ENCODE measurements around the gene DMRTA2.

Gene DMRTA2

DNA sequence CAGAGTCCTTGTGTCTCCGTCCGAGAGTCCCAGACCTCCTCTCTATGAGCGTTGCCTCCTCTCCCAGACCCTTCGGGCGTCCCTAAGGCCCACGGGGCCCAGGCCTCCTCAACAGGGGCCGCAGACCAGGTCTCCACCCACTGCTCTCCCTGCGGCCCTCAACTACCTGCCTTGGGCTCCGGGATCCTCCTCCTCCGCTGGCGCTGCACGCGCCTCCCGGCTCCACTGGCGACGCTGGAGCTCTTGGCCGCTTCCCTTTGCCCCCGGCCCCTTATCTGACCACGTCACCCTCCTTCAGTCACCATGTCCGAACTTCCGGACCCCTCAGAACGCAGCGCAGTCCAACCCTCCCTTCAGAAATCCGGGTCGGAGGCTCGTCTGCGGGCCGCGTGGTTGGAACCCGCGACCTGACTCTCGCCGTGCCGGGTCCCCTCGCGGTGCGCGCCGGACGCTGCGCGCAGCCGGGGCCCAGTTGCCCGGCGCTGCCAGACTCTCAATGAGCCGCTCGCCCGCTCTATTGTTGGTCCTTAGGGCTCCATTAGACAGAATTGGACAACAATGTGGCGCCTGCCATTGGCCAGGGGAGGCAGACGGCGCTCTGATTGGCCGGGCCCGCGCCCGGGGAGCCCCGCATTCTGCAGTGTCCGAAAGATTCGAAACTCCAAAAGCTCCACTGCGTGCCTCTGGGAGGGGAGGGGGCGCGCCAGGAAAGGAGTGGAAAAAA is at the start of gene DMRTA2:
Gene DMRTA2, minus strand, starts transcription at position 498 of the 724 bp plus-strand sequence. CDS start 1,907 bp downstream, outside the sequence.
- DNase-seq (ENCODE audit: low read depth, low spot score) = no peak

DNA sequence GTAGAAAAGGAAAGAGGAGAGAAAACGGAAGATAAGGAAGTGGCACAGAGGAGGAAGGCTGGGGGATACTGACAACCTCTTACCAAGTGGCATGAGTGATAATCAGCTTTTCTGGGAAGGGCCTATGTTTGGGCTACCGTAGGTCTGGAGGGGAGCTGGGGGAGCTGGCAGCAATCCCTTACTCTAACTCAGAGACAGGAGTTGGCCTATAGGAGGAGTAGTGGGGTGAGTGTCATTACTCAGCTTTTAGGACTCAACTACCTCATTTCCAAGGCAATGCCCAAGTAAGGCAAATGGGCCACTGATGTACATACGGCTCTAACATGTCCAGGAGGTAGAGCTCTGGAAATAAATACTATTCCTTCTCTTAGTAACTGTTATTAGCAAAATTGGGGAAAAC is 48.7 kb upstream of the DMRTA2 start:
- DNase-seq (ENCODE audit: low read depth, low spot score) = no peak

DNA sequence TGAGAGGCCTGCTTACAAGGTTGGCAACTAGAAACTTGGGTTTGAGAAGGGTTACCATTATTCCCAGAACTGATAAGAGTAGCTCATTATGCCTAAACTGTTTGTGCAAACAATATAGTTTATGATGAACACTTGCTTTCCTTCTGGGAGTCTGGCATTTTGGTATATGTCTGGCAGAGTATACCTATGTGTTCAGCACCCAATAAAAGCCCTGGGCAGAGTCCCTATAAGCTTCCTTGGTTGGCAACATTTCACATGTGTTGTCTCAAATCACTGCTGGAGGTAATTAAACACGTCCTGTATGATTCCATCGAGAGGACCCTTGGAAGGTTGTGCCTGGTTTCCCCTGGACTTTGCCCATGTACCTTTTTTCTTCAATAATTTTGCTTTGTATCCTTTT is 39.7 kb upstream of the DMRTA2 start:
- DNase-seq (ENCODE audit: low read depth, low spot score) = no peak

DNA sequence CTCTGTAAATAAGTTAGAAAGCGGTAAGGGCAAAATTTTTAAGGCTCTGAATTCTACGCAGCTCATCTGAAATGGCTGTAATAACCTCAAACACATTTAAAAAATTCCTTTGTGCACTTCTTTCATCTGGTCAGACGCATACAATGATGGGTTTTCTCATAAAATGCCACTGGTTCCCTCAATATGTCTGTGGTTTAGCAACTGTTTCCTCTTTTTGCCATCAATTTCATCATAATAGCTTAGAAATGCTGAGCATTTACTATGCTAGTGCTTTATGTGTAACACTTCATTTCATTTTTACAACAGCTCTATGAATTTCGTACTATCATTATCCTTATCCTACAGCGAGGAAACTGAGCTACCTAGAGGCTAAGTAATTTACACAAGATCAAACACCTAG is 35.3 kb upstream of the DMRTA2 start:
- no peak for DNase-seq (ENCODE audit: low read depth, low spot score)

DNA sequence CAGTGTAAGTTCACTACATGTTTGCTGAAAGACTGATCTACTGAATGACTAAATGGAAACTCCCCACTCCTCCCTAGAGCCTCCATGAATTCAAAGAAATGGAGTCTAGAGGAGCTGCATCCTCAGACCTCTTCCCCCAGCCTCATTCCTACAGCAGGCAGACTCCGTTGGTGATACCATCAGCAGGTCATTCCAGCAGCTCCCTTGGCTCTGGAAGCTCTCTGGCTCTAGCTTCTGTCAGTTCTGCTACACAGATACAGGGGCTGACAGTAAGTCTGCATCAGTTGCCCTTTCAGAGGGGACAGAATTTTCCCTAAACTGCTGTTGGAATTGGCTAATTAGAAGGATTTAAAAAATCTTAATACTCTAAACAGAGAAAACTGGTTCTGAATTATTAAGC is 31.7 kb upstream of the DMRTA2 start:
- no peak for DNase-seq (ENCODE audit: low read depth, low spot score)

DNA sequence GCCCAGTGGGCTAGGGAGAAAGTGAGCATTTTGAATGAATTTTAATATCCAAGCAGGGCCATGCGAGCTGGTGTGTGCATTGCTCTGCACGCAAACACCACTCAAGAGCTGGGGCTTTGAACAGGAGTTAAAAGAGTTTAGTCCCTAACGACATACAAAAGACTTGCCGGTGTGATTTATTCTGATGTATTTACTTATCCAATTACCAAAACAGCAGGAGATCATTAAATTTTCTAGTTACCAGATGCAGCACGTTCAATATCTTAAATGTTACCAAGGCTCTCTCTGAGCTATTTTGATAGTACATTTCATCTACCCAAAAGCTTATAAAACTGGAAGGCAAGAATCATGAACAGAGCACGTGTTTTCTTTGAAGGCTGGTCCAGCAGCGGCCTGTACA is 30.0 kb upstream of the DMRTA2 start:
- no peak for DNase-seq (ENCODE audit: low read depth, low spot score)

DNA sequence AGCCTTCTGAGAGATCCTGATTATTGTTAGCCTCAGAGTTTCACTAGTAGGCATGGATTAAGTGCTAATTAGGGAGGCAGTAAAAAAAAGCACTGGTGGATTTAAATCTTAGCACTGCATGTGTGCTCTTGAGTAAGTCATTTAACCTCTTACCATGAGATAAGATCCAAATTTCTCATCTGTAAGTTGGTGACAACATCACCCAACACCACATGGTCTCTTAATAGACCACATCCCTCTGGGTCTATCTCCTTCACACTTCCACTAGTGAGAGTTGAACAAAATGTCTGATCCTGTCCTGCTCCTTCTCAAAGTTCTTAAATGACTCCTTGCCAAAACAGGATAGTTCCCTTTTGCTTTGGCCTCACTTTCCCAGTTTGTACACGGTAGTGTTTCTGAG is 29.5 kb upstream of the DMRTA2 start:
- no peak for DNase-seq (ENCODE audit: low read depth, low spot score)

DNA sequence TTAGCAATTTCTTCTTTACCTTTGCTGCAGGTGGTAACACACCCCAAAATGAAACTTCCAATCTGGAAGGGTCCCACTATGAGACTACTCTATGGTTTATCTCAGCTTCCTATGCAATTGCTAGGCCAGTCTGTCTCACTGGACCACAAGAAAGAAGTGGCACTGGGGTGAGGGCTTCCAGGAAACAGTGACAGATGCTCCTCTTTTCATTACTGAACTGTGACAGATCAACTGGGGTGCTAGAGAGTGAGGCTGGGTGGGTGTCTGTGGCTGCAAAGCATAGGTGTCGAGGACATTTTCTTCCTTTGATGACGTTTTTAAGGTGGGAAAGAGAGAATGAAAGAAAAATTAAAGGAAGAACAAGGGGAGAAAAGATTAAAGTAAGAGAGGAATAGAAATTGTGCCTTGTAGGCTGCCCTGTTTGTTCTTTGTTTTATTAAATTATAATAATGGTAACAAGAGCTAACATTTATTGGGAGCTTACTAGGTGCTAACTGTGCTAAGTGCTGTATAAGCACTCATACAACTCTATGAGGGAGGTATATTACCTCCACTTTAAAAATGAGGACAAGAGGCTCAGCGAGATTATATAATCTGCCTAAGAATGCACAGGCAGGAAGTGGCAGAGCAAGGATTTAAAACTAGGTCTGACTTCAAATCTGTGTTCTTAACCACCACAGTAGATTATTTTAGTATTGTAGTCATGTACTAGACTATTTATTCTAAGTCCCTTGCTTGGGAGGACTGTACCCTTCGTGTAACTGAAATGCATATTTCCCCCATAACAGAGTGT is 27.8 kb upstream of the DMRTA2 start:
- no peak for DNase-seq (ENCODE audit: low read depth, low spot score)

DNA sequence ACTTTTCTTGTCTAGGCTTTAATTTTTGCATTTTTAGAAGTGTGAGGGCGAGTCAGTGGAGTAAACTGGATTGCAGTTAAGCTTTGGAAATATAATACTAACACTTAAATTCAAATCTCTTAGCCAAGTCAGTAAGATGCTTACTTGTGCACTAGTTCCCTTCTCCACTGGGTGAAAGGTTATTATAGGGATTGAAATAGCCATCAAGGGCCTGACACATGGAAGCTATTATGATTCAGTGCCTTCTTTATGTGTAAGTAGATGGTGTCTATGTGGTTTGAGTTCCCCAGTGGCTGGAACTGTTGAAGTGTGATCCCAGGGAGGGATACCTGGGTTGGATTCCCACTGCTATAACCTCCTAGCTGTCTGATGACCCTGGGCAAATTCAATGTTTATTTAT is 24.7 kb upstream of the DMRTA2 start:
- no peak for DNase-seq (ENCODE audit: low read depth, low spot score)

DNA sequence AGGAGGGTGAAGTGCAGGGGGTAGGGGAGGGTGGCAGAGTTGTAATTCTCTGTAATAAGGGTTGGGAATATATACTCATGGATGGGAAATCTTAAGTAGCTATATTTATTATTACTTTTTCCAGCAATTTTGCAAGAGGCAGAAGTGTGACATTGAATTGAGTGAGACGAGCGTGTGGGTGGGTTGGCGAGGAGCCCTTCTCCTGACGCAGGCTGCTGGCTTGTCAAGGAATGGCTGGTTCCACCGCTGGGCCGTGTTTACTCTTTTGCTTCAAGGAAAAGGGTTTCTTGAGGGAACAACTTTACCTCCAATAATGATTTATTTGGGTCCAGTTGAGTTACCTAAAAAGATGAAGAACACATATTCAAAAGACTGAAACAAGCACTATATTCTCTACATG is 17.9 kb upstream of the DMRTA2 start:
- no peak for DNase-seq (ENCODE audit: low read depth, low spot score)

DNA sequence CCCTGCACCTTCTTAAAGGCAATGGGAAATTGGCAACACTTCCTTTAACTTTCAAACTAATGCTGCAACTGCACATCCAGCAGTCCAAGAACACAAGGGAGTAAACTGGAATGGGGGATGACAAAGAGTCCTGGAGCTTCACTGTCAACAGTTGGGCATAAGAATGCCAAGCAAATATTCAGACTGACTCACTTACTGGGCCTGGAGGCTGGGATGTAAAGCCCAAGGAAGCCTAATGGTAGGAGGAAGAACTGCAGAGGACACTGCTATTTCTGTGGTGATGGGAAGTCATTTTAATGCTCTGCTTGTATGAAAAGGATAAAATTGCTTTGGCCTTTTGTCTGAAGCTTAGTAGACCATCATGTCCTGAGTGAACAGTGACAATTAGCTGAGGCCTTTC is 15.7 kb upstream of the DMRTA2 start:
- no peak for DNase-seq (ENCODE audit: low read depth, low spot score)

DNA sequence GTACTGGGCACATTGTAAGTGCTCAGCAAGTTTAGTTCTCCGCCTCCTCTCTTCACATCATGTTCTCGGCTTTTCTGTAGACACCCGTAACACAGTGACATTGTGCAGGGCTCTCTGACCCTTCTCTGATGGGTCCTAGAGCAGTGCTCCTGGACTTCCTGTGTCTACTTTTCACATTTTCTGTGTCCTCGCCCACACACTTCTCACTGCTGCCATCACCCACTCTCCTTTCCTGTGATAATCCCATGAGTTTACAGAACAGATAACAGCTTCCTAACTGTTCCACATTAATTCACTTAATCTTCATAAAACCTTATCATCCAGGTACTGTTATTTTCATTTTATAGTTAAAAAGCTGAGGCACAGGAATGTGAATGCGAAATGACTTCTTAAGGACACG is 13.2 kb upstream of the DMRTA2 start:
- DNase-seq (ENCODE audit: low read depth, low spot score) = no peak

DNA sequence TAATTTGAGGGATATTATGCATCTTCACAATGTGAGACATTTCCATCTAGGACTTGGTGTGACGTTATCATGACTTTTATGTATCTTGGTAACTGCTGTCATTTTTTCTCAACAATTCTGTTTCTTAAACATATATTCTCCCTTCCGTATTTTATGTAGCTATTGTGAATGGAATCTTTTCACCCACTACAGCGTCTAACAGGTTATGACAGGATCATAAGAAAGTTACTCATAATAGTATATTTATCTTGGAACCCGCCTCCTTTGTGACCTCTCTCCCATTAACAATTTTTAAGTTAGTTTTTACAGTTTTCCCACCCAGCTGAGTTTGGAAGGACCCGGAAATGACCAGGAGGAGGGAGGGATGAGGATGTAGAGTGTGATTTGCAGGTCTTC is 6.8 kb upstream of the DMRTA2 start:
- no peak for DNase-seq (ENCODE audit: low read depth, low spot score)

DNA sequence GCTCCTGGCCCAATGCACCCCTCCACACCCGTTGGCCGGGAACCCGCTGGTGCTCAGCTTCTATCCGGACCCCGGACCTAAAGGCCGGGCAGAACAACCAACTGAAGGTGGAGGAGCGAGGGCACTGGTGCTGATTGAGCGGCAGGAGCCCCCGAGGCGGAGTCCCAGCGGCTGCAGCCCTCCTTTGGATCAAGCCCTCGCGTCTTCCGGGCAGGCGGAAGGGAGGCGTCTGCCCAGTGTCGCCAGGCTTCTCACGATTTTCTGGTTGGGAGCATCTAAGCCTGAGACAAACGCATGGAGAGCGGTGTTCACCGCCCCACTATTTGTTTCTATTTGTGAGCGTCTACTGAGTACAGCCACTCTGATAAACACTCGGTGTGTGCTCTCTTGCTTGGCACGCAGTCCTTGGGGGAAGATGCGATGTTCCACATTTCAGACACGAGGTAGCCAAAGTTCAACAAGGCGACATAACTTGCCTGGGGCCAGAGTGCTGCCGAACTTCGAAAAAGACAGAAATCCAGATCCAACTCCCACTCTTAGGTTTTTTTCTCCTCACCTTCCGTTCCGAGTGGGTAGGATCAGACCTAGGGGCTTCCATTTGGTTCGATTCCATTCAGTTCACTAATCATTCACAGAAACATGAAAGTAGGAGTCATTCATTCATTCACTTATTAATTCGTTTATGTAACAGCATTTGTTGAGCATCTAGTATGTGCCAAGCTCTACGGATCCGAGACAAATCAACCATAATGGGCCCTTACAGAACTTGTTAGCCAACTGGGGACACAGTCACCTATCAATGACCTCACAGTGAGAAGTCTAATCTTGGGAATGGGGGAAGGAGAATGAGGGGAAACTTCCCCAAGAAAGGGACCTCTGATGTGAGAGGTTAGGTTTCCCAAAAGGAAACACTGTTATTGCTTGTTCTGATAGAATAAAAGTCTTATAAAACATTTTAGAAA is 4.9 kb upstream of the DMRTA2 start:
- no peak for DNase-seq (ENCODE audit: low read depth, low spot score)

DNA sequence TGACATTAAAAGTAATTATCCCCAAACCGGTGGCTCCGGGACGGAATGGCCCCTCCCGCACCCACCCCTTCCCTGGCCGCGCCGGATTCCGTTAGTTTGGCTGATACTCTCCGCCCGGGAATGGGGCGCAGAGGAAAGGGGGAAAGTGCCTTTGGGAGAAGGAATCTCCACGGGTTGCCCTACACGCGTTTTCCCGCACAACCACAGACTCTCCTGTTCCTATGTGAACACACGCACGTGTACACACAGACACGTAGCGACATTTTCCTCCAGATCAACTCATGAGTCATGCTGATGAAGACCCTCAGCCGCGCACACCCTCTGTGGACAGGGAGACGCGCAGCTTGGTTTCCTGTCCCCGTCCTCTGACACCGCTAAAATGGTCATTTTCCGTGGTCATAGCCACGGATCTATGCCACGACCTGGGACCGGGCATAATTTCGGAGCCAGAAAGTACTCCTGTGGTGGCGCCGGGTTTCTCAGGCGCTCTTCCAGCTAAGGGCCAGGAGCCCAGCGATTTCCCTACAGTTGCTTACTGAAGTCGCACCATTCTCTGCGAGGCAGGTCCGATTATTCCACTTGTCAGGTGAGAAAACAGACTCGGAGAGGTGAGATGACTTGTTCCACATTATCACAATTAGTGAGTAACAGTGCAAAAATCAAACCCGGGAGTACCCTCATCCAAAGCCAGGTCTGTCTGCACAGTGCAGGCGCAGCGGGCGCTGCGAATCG is 4.0 kb upstream of the DMRTA2 start:
- DNase-seq (ENCODE audit: low read depth, low spot score) = no peak

DNA sequence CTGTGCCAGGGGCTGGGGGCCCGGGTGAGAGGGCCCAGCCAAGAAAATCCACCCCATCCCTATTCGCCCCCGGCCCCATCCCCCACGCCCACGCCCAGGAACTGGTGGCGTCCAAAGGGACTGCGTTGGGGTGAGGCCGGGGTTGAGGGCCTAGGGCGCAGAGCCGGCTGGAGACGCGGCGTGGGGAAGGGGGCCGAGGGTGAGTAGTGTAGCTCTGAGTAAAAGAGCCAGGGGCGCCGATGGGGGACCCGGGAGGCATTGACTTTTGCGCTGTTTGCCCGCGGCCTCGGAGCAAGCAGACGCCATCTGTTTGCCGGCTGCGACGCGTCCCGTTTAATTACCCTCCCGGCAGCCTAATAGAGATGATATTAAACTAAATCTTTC is 3.5 kb upstream of the DMRTA2 start:
- no peak for DNase-seq (ENCODE audit: low read depth, low spot score)

DNA sequence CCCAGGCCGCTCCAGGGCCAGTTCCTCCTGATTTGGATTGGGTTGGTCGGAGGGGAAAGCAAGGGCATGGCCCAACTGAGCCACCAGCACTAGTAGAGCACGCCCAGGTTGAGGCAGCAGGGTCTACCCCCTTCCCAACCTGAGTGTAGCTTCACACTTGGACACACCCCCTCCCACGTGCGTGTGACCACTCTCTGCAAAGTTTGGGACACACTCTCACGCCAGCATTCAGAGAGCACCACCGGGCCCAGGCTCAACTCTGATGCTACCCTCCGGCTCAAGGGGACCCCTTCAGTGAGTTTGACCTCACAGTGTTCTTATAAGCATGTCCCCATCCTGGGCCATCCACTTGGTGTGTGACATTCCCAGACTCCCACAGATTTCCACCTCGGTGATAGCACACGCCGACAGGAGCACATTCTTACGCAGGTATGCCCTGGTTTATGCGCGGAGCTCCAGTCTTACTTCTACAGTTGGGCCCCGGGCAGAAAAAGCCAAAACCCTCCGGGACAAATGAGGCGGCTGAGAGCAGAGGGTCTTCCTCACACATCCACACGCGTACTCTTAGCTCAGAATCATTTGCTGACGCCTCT is 3.0 kb upstream of the DMRTA2 start:
- no peak for DNase-seq (ENCODE audit: low read depth, low spot score)

DNA sequence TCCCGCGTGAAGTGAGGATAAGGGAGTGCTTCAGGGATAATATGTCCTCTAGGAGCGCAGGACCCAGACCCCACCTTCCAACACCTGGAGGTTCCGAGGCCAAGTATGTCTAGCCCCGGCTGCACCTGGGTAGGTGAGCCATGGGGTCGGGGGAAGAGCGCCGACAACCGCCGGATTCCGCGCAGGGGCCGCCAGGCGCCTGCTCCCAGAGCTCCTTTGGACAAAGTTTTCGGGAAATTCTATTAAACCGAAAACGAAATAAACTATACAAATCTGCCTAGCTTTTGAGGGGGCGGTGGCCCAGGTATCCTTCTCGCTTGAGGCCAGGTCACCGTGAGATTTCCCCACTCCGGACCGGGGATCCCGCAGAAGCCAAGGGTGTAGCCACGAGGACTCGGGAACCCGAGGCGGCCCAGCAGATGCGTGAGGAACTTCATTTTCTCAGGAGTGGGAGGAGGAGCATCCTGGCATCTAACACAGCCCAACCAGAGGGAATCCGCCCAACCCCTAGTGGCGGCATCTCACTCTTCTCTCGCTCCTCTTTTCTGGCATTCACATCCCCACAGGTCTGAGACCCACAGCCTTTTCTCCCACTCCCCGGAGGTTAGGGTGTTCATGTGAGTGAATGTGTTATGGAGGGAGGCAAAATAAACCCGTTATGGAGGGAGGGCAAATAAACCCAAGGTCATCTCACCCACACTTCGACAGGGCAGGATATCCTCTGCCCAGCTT is 2.3 kb upstream of the DMRTA2 start:
- DNase-seq (ENCODE audit: low read depth, low spot score) = no peak

DNA sequence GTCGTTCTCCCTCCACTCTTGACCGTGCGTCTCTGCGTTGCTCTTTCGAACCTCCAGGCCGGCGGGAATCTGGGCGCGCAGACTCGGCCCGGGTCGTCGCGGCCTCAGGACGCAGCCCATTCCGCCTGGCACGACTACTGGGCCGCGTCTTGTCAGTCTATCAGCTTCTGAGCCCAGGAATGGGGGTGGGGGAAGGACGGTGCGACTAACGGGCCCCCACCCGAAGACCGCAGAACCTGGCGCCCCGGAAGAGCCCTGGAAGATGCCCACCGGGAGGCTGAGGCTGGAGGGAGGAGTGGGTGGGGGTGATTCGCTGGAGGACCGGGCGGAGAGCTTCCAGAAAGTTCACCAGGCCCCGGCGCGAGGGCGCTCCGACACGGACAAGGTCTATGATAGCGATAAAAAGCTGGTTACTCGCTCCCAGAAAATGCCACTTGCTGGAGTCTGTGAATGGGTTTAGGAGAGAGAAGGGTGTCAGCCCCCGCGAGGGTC is 1.7 kb upstream of the DMRTA2 start:
- DNase-seq (ENCODE audit: low read depth, low spot score) = no peak

Measured in activated naive CD8-positive, alpha-beta T cell treated with anti-CD3 and anti-CD28 coated beads, Interleukin-2, amount 50 U/mL, for 16 hours (primary cell).